ENCODE results near the gene NOL6. TPM values are rescaled to one million over a fixed set of nuclear protein-coding genes. Genes with fewer than 3 reads are reported as not detected.

The NOL6 gene
- total RNA-seq, 1 donor from 2014 or later, result 60.1 TPM

Small RNA genes lying within 50 kb of the gene (microRNA-seq; reads per million reads assigned to microRNA genes)
- 3.0 reads per million, percentile 6 among the genes with 10 or more reads in this experiment for gene MIR6851

Other genes starting within 250 kb of the NOL6 start
- not detected in 2 replicates for gene SPINK4, start 233.8 kb downstream of the NOL6 start, total RNA-seq
- gene BAG1, start 209.2 kb downstream of the NOL6 start, total RNA-seq, result 37.2 and 43.3 TPM in 2 replicates
- 108 and 109 TPM in 2 replicates for gene CHMP5, start 208.9 kb downstream of the NOL6 start, total RNA-seq
- 26.7 and 27.8 TPM in 2 replicates for gene NFX1, start 183.4 kb downstream of the NOL6 start, total RNA-seq
- 0.65 and 1.9 TPM in 2 replicates for gene AQP7, start 71.4 kb downstream of the NOL6 start, total RNA-seq
- gene AQP3, start 26.3 kb downstream of the NOL6 start, total RNA-seq, result 3.2 and 4.6 TPM in 2 replicates
- 5.5 and 6.3 TPM in 2 replicates for gene ANKRD18B, start 50.3 kb upstream of the NOL6 start, total RNA-seq